Measurements from ENCODE around the gene CFAP100.

- TF ChIP-seq SRSF7 (optimal IDR thresholded peaks at IDR 0.05; ENCODE audit: low read depth, low read length) (no peak), USF1 (CRISPR knock-in tag; IDR thresholded peaks at IDR 0.05) (no peak), REST (IDR thresholded peaks at IDR 0.05; ENCODE audit: borderline replicate concordance) (no peak), REST (CRISPR knock-in tag; IDR thresholded peaks at IDR 0.05; ENCODE audit: low read depth) (no peak), TBL1XR1 (IDR thresholded peaks at IDR 0.05; ENCODE audit: low read length in 2 of 2) (no peak), ZBTB49 (CRISPR knock-in tag; IDR thresholded peaks at IDR 0.05; ENCODE audit: borderline replicate concordance) (no peak), ZFP36 (IDR thresholded peaks at IDR 0.05; ENCODE audit: low read depth, low read length, partially characterized antibody) (no peak), CTCF (IDR thresholded peaks at IDR 0.05 in 2 of 3, conservative IDR thresholded peaks at IDR 0.05 in 1 of 3; ENCODE audit: insufficient read depth in 2 of 3, low read depth in 1 of 3, low read length in 3 of 3) (no peak)
Observed at GRCh38 chr3:126349071-126349470, 45.6 kb upstream of the CFAP100 start.

Data from K562 (cell line).